ENCODE results near the gene DCTPP1. TPM values are rescaled to one million over a fixed set of nuclear protein-coding genes. Genes with fewer than 3 reads are reported as not detected.

The DCTPP1 gene
- total and polyA plus RNA-seq, 9 of the 15 experiments (the other 6 are each of a cell fraction or from before 2014, with no cell fraction given), result 45.0 to 132 (median 80.6) TPM

- Histone ChIP-seq H3K79me2 (ENCODE audit: control insufficient read depth, insufficient read depth, low read length) (no peaks in the 10 kb centered on the region), H4K20me1 (replicated peaks; ENCODE audit: control insufficient read depth, insufficient read depth, low read length) (no peaks in the 10 kb centered on the region), H3K4me3 (no peak overlapping the region), H3K9me1 (ENCODE audit: control insufficient read depth, insufficient read depth, low read length) (no peaks in the 10 kb centered on the region), H3K4me2 (ENCODE audit: insufficient read depth, low read length) (no peak overlapping the region), H3K36me3 (ENCODE audit: control insufficient read depth, insufficient read depth, low read length) (no peaks in the 10 kb centered on the region), H2AFZ (ENCODE audit: low read depth, low read length) (no peak overlapping the region), H3K27me3 (ENCODE audit: control insufficient read depth in 2 of 2, insufficient read depth in 2 of 2, low read length in 2 of 2) (no peaks in the 10 kb centered on the region), H3K9ac (ENCODE audit: insufficient read depth in 1 of 2, low read depth in 2 of 2, low read length in 2 of 2) (no peak overlapping the region), H3K27ac (ENCODE audit: extremely low read depth, low read depth, low read length) (no peak overlapping the region), H3K9me3 (replicated peaks; ENCODE audit: control insufficient read depth, insufficient read depth, low read depth, low read length) (no peaks in the 10 kb centered on the region), H3K4me1 (replicated peaks in 1 of 2; ENCODE audit: control insufficient read depth in 2 of 2, insufficient read depth in 2 of 2, low read length in 2 of 2) (no peaks in the 10 kb centered on the region)
- no peak for FAIRE-seq
- ChIA-PET CTCF (ENCODE audit: low intra/inter-chr PET ratio) (no interaction called here), POLR2A (interaction anchor here (0.9 to 1.2 kb wide), 2 partner anchors 119 to 221 kb away, joined by 3 read pairs; no protein-coding TSS in a partner anchor)
- 41% methylated on average over 3 of the region's 3 CpGs for WGBS (ENCODE audit: insufficient coverage, low coverage, missing lambda C conversion rate)
- ATAC-seq, result no peak
- DNase-seq (ENCODE audit: extremely low read depth in 1 of 4, low spot score in 3 of 4), result no peak
- intact Hi-C loops (cut with micrococcal nuclease), result no loop called here
- in situ Hi-C loops (cut with MboI), result loop anchor here (10.0 kb wide), 1 partner anchor 187 kb away; no protein-coding TSS in a partner anchor
- BruUV-seq (replicated peaks), result no TSS peak
- no peak for TF ChIP-seq FOXP4 (CRISPR knock-in tag; IDR thresholded peaks at IDR 0.05; ENCODE audit: borderline replicate concordance)
- no peak for TF ChIP-seq CHD2 (IDR thresholded peaks at IDR 0.05; ENCODE audit: low read depth, low read length)
- no peak for TF ChIP-seq HBP1 (CRISPR knock-in tag; IDR thresholded peaks at IDR 0.05)
- no peak for TF ChIP-seq MBD1 (CRISPR knock-in tag; IDR thresholded peaks at IDR 0.05)
- TF ChIP-seq FOXA3 (CRISPR knock-in tag; conservative IDR thresholded peaks at IDR 0.05 in 1 of 2, IDR thresholded peaks at IDR 0.05 in 1 of 2), result no peak
- TF ChIP-seq ATF7 (IDR thresholded peaks at IDR 0.05), result no peak
- TF ChIP-seq ZBTB9 (CRISPR knock-in tag; IDR thresholded peaks at IDR 0.05), result no peak
- TF ChIP-seq USF2 (CRISPR knock-in tag; IDR thresholded peaks at IDR 0.05), result no peak
- TF ChIP-seq TEAD4 (IDR thresholded peaks at IDR 0.05; ENCODE audit: low read length), result no peak
- TF ChIP-seq TEAD4 (CRISPR knock-in tag; IDR thresholded peaks at IDR 0.05; ENCODE audit: borderline replicate concordance), result no peak
- TF ChIP-seq NR2C2 (CRISPR knock-in tag; IDR thresholded peaks at IDR 0.05), result no peak
- TF ChIP-seq NR2C2 (tag; IDR thresholded peaks at IDR 0.05), result no peak
- no peak for TF ChIP-seq ELK1 (CRISPR knock-in tag; IDR thresholded peaks at IDR 0.05)
- no peak for TF ChIP-seq ZBTB17 (CRISPR knock-in tag; IDR thresholded peaks at IDR 0.05)
Measured at GRCh38 chr16:30437511-30438046, 7.7 kb upstream of the DCTPP1 start.

Measured in K562 (cell line).